Endothelial cell of umbilical vein (primary cell): ENCODE results near the gene QRFP. TPM values are rescaled to one million over a fixed set of nuclear protein-coding genes. Genes with fewer than 3 reads are reported as not detected.

Experiments
- BruUV-seq: library from RNA; stranded (reverse); fragments of 400-500 nt; replicated peaks from 2 replicates; lab custom pipeline; 2021; lab: Mats Ljungman, UMichigan
- CTCF ChIA-PET: fragments of 300-600, 350-600 bp; sonication (Branson Sonifier 250); formaldehyde crosslinking; loops from one replicate; lab custom pipeline; 2021; ENCODE audit warnings: antibody characterized with exemption, inconsistent platforms; lab: Charles Lee
- POLR2A ChIA-PET: fragments of 300-600, 350-600 bp; sonication (Branson Sonifier 250); formaldehyde crosslinking; loops from one replicate; lab custom pipeline; 2021; ENCODE audit warnings: antibody characterized with exemption, inconsistent platforms; lab: Charles Lee
- DNase-seq: peaks from one replicate; pipeline ENCODE4 v3.0.0-alpha.2; 2011; ENCODE audit warnings: low read depth, low spot score
- FAIRE-seq: peaks from 2 replicates; lab custom pipeline; 2011; peaks lifted over from hg19 to GRCh38; lab: Jason Lieb, UNC
- H2AFZ ChIP-seq: 2 replicates; pipeline ENCODE4 v1.6.0; 2012; ENCODE audit warnings: low read depth, low read length, control low read depth, inconsistent platforms
- H3K27ac ChIP-seq: 2 replicates; pipeline ENCODE4 v1.5.1; 2011; ENCODE audit warnings: low read depth, mild to moderate bottlenecking, control low read depth, low read length, moderate library complexity; ENCODE audit not compliant: insufficient read depth
- H3K27me3 ChIP-seq, 2 experiments: 2 replicates each; pipeline versions ENCODE4 v1.6.0 to v1.6.1; 2011; ENCODE audit warnings: low read length in 2 of 2, mixed read lengths in 1 of 2; ENCODE audit not compliant: control insufficient read depth in 2 of 2, insufficient read depth in 2 of 2
- H3K36me3 ChIP-seq, 2 experiments: 2 replicates in 1 of 2; 3 replicates in 1 of 2; pipeline ENCODE4 v1.5.1; 2011; ENCODE audit warnings: low read length in 2 of 2, mild to moderate bottlenecking in 1 of 2, moderate library complexity in 1 of 2; ENCODE audit not compliant: control insufficient read depth in 2 of 2, insufficient read depth in 2 of 2; ENCODE audit errors: extremely low read depth in 1 of 2
- H3K4me1 ChIP-seq: 3 replicates; pipeline ENCODE4 v1.5.1; 2011; ENCODE audit warnings: mild to moderate bottlenecking, low read length; ENCODE audit not compliant: control insufficient read depth, insufficient read depth; ENCODE audit errors: extremely low read depth
- H3K4me2 ChIP-seq: 2 replicates; pipeline ENCODE4 v1.6.1; 2011; ENCODE audit warnings: low read length, control low read depth, mixed read lengths; ENCODE audit not compliant: insufficient read depth
- H3K4me3 ChIP-seq, 3 experiments: fragments of 200-600 bp in 1 of 3; sonication (generic), shearing (Covaris generic) in 1 of 3; replicated peaks in 1 of 3; 2 replicates each; pipeline ENCODE4 v1.5.1; 2011 to 2016; ENCODE audit warnings: control low read depth in 3 of 3, low read length in 3 of 3, mild to moderate bottlenecking in 2 of 3, inconsistent platforms in 1 of 3, low read depth in 1 of 3, moderate library complexity in 1 of 3; ENCODE audit not compliant: insufficient read depth in 1 of 3
- H3K79me2 ChIP-seq: 2 replicates; pipeline ENCODE4 v1.6.0; 2012; ENCODE audit warnings: low read length, inconsistent platforms; ENCODE audit not compliant: control insufficient read depth, insufficient read depth
- H3K9ac ChIP-seq: replicated peaks from 2 replicates; pipeline ENCODE3; 2011; ENCODE audit warnings: low read length, control low read depth; ENCODE audit not compliant: insufficient read depth; ENCODE audit errors: extremely low read depth
- H3K9me1 ChIP-seq: replicated peaks from 3 replicates; pipeline ENCODE4 v1.6.0; 2011; ENCODE audit warnings: mild to moderate bottlenecking, low read length; ENCODE audit not compliant: control insufficient read depth, insufficient read depth; ENCODE audit errors: extremely low read depth
- H3K9me3 ChIP-seq: replicated peaks from 2 replicates; pipeline ENCODE4 v1.5.1; 2012; ENCODE audit warnings: low read length, inconsistent platforms; ENCODE audit not compliant: control insufficient read depth, insufficient read depth
- H4K20me1 ChIP-seq: replicated peaks from 2 replicates; pipeline ENCODE3; 2011; ENCODE audit warnings: mild to moderate bottlenecking, low read length; ENCODE audit not compliant: control insufficient read depth, insufficient read depth; ENCODE audit errors: extremely low read depth
- CTCF ChIP-seq, 2 donors: IDR thresholded peaks; 1 replicate in 1 of 2; 2 replicates in 1 of 2; pipeline ENCODE4 v1.5.1; 2011; ENCODE audit warnings: low read length in 2 of 2, mild to moderate bottlenecking in 2 of 2, moderate library complexity in 2 of 2, control low read depth in 1 of 2, inconsistent platforms in 1 of 2, low read depth in 1 of 2; ENCODE audit not compliant: insufficient read depth in 1 of 2; ENCODE audit errors: extremely low read depth in 1 of 2
- EZH2 ChIP-seq: IDR thresholded peaks from 2 replicates; pipeline ENCODE4 v1.6.1; 2012; ENCODE audit warnings: borderline replicate concordance, low read depth, mild to moderate bottlenecking, moderate library complexity, low read length, inconsistent platforms; ENCODE audit not compliant: severe bottlenecking
- FOS ChIP-seq: IDR thresholded peaks from 2 replicates; pipeline ENCODE4 v1.6.1; 2011; ENCODE audit warnings: mild to moderate bottlenecking, low read length, moderate library complexity, borderline replicate concordance; ENCODE audit not compliant: insufficient read depth
- GATA2 ChIP-seq: IDR thresholded peaks from 2 replicates; pipeline ENCODE4 v1.7.0; 2011; ENCODE audit warnings: low read depth, mild to moderate bottlenecking, moderate library complexity, mixed read lengths, low read length; ENCODE audit not compliant: insufficient read length, insufficient read depth
- JUN ChIP-seq: IDR thresholded peaks from 2 replicates; pipeline ENCODE4 v1.6.1; 2011; ENCODE audit warnings: borderline replicate concordance, low read depth; ENCODE audit not compliant: insufficient read length, insufficient read depth
- MYC ChIP-seq: IDR thresholded peaks from one replicate; pipeline ENCODE4 v1.6.1; 2011; ENCODE audit warnings: mild to moderate bottlenecking, low read depth, low read length
- POLR2A ChIP-seq: IDR thresholded peaks from 2 replicates; pipeline ENCODE4 v1.6.1; 2012; ENCODE audit warnings: low read depth, mild to moderate bottlenecking, control low read depth, low read length
- POLR2AphosphoS5 ChIP-seq: IDR thresholded peaks from 2 replicates; pipeline ENCODE4 v1.6.1; 2012; ENCODE audit warnings: low read depth, mild to moderate bottlenecking, control low read depth, low read length, moderate library complexity; ENCODE audit not compliant: insufficient read depth
- dilution Hi-C: fragments of 300-500 bp; cut with MboI; formaldehyde crosslinking; loops from one replicate; pipeline ENCODE4 v1.15.0; 2019; ENCODE audit warnings: low sequenced_read_pairs; ENCODE audit not compliant: extremely low pct_ligation_motif_present
- intact Hi-C: fragments of 100-400 bp; cut with micrococcal nuclease; formaldehyde crosslinking; loops from one replicate; pipeline ENCODE4 v1.10.0; 2022
- polyA plus RNA-seq, 4 experiments: library from polyadenylated mRNA; depleted of rRNA in 3 of 4; stranded (reverse) in 3 of 4; unstranded in 1 of 4; fragments of >200 nt; gene quantifications; 2 replicates each; pipeline versions ENCODE4 v1.2.1 to v1.2.3, GENCODE V29; 2011 to 2012; ENCODE audit warnings: missing spikeins in 1 of 4
- total RNA-seq: library from RNA; stranded (reverse); gene quantifications from 2 replicates; pipeline ENCODE4 v1.2.3, GENCODE V29; 2021
- TF ChIP-seq, protein P1 (sequence below): IDR thresholded peaks from 2 replicates; pipeline ENCODE4 v1.6.1; 2011; ENCODE audit not compliant: insufficient read depth, insufficient read length

Gene QRFP
- total and polyA plus RNA-seq, 2 donors (not counting 3 experiments of a cell fraction or from before 2014, with no cell fraction given) = not detected

DNA sequence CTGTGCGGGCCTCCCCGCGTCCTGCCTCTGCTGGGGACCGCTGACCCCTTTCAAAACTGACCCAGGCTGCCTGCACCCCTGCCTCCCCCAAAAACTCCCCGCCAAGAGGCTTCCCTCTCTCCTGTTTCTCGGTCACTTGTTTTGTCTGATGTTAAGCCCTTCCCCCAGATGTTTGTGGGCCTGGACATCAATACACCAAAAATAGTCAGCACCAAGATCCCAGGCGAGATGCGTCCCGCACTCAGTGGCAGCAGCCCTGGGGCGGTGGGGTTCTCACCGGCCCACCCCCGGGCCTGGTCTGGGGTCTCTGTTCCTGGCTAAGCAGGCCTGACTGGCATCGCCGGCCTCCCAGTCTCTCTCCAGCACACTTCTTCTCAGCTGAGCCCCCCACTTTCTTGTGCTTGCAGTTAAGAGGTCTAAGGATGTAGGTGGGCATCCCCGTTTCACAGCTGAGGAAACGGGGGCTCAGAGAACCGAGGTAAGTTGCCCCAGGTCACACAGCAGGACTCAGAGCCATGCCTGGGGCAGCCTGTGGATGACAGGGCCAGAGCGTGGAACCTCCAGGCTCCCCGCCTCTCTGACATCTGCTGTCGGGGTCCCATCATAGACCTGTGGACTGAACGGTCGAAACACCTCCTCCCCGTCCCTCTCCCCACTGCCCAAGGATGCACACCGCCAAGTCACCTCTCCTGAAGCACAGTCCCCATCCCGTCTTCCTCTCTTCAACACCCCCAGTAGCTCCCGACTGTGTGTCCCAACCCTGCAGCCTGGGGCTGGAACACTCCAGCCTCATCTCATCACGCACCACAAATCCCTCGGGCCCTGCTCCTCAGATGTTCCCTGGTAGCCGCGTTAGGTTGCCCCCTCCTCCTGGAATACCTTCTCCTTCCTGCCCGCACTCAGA is 25.6 kb upstream of the QRFP start:
- Histone ChIP-seq H3K27me3 (peaks cover 0 to 7% of the 10 kb centered on the region in 2 experiments), H3K4me2 (no peak overlapping the region), H3K36me3 (no peaks in the 10 kb centered on the region), H3K27ac (no peak overlapping the region), H3K9ac (no peak overlapping the region), H3K79me2 (no peaks in the 10 kb centered on the region), H3K9me1 (no peaks in the 10 kb centered on the region), H3K9me3 (no peaks in the 10 kb centered on the region), H2AFZ (no peak overlapping the region), H4K20me1 (no peaks in the 10 kb centered on the region), H3K4me1 (no peaks in the 10 kb centered on the region), H3K4me3 (no peak overlapping the region)
- ChIA-PET POLR2A (no interaction called here), CTCF (interaction anchor here (1.0 to 1.7 kb wide), 5 partner anchors 52 to 221 kb away, joined by 3 to 5 read pairs (median 4); no protein-coding TSS in a partner anchor)
- FAIRE-seq = no peak
- no peak for DNase-seq
- TF ChIP-seq, protein P1, sequence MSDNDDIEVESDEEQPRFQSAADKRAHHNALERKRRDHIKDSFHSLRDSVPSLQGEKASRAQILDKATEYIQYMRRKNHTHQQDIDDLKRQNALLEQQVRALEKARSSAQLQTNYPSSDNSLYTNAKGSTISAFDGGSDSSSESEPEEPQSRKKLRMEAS = no peak
- TF ChIP-seq CTCF (IDR thresholded peaks at IDR 0.05; ENCODE audit: extremely low read depth in 1 of 2, insufficient read depth in 1 of 2, low read depth in 1 of 2, low read length in 2 of 2) = no peak
- TF ChIP-seq EZH2 = no peak
- no peak for TF ChIP-seq MYC
- TF ChIP-seq FOS = no peak
- TF ChIP-seq POLR2A = no peak
- TF ChIP-seq GATA2 = no peak
- no peak for TF ChIP-seq POLR2AphosphoS5
- no peak for TF ChIP-seq JUN
- BruUV-seq = no TSS peak
- dilution Hi-C loops = no loop called here
- intact Hi-C loops = no loop called here
